Spleen (tissue), 7 donors: ENCODE results near the gene MRPL38.

Source experiments
- CTCF ChIP-seq, 11 experiments: fragments of 200-600 bp in 7 of 11; fragments of 450-650 bp in 4 of 11; sonication (generic) in 4 of 11; IDR thresholded peaks in 8 of 11; conservative IDR thresholded peaks in 3 of 11; 1 replicate in 7 of 11; 2 replicates in 4 of 11; pipeline versions ENCODE4 v1.4.0 to v1.8.0; 2016 to 2021; ENCODE audit warnings: antibody characterized with exemption in 11 of 11, inconsistent platforms in 4 of 11, mild to moderate bottlenecking in 1 of 11
- POLR2AphosphoS5 ChIP-seq, 3 donors: sonication (generic); formaldehyde crosslinking; IDR thresholded peaks; one replicate each; pipeline ENCODE4 v1.5.1; 2017; ENCODE audit warnings: antibody characterized with exemption in 3 of 3
- donor health status: DM: no; HTN: no; CAD: no; lungs with moderate emphysema.
- donor health status: DM: no; HTN: no; CAD: no.
- donor health status: DM: no; HTN: no; CAD: no.

- peak in 9 of 11 experiments; percentile 15 to 72 (median 63) for TF ChIP-seq CTCF (IDR thresholded peaks at IDR 0.05 in 8 of 11, conservative IDR thresholded peaks at IDR 0.05 in 3 of 11)
- TF ChIP-seq POLR2AphosphoS5 (IDR thresholded peaks at IDR 0.05), result no peak
Measured at GRCh38 chr17:75877752-75878173, 26.9 kb downstream of the MRPL38 start.
